Measurements from ENCODE around the gene AQP12B.

The AQP12B gene

GRCh38 chr2:240640939-240641338, 41.7 kb downstream of the AQP12B start:
- Histone ChIP-seq H3K9me3 (ENCODE audit: control insufficient read depth, insufficient read depth, low read length) (no peaks in the 10 kb centered on the region), H3K4me3 (ENCODE audit: low read depth, low read length) (no peak overlapping the region), H3K9ac (ENCODE audit: low read depth, low read length) (no peak overlapping the region), H3K4me1 (ENCODE audit: control insufficient read depth, insufficient read depth, low read length) (no peaks in the 10 kb centered on the region), H3K36me3 (ENCODE audit: control insufficient read depth, insufficient read depth, low read length) (no peaks in the 10 kb centered on the region), H3K27me3 (ENCODE audit: control insufficient read depth, insufficient read depth, low read length) (no peaks in the 10 kb centered on the region)

GRCh38 chr2:240639566-240639965, 43.1 kb downstream of the AQP12B start:
- Histone ChIP-seq H3K9ac (ENCODE audit: low read depth, low read length) (no peak overlapping the region), H3K27me3 (ENCODE audit: control insufficient read depth, insufficient read depth, low read length) (no peaks in the 10 kb centered on the region)

DNA sequence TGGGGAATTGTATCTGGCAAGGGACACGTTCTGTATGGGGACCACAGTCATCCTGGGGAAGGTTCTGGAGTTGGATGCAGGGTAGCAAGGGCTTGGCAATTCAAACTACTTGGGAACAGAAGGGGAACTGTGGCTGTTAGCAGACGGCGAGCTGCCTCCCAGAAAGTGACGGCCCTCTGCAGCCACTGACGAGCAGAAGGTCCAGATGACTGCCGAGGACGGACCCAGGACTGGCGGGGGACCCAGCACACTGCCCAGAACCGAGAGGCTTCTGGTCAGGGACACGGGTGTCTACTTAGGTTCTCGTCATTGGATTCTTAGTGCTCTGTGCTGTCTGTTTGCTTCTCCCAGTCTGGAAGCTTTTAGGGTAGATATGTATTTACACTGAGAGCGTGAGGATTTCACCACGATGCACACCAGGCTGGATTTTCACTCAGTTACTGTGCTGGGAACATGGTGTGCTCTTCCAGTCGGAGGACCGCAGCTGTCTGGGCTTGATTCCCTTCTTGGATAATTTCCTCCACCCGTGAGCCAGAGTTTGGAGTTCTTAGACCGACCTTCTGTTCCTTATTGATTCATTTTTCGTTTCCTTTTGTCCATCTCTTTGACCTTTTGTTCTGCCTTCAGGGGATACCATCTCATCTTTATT, 44.0 kb downstream of the AQP12B start:
- Histone ChIP-seq H3K27me3 (ENCODE audit: control insufficient read depth, insufficient read depth, low read length) (no peaks in the 10 kb centered on the region), H3K4me3 (ENCODE audit: low read depth, low read length) (no peak overlapping the region), H3K36me3 (ENCODE audit: control insufficient read depth, insufficient read depth, low read length) (no peaks in the 10 kb centered on the region), H3K9me3 (ENCODE audit: control insufficient read depth, insufficient read depth, low read length) (peaks cover 5% of the 10 kb centered on the region), H3K9ac (ENCODE audit: low read depth, low read length) (no peak overlapping the region), H3K4me1 (ENCODE audit: control insufficient read depth, insufficient read depth, low read length) (no peaks in the 10 kb centered on the region)

More at GRCh38 chr2:240639566-240639965, 43.1 kb downstream of the AQP12B start:
- no peaks in the 10 kb centered on the region for H3K4me1 ChIP-seq (ENCODE audit: control insufficient read depth, insufficient read depth, low read length)
- no peaks in the 10 kb centered on the region for H3K9me3 ChIP-seq (ENCODE audit: control insufficient read depth, insufficient read depth, low read length)
- no peak overlapping the region for H3K4me3 ChIP-seq (ENCODE audit: low read depth, low read length)
- no peaks in the 10 kb centered on the region for H3K36me3 ChIP-seq (ENCODE audit: control insufficient read depth, insufficient read depth, low read length)

- no peak overlapping the region for H3K4me3 ChIP-seq (ENCODE audit: low read depth, low read length)
- no peaks in the 10 kb centered on the region for H3K36me3 ChIP-seq (ENCODE audit: control insufficient read depth, insufficient read depth, low read length)
- no peaks in the 10 kb centered on the region for H3K27me3 ChIP-seq (ENCODE audit: control insufficient read depth, insufficient read depth, low read length)
- no peak overlapping the region for H3K9ac ChIP-seq (ENCODE audit: low read depth, low read length)
- peaks cover 7% of the 10 kb centered on the region for H3K9me3 ChIP-seq (ENCODE audit: control insufficient read depth, insufficient read depth, low read length)
- H3K4me1 ChIP-seq (ENCODE audit: control insufficient read depth, insufficient read depth, low read length), result no peaks in the 10 kb centered on the region
These were observed 44.8 kb downstream of the AQP12B start for GRCh38 chr2:240637901-240638345.

- no peaks in the 10 kb centered on the region for H3K27me3 ChIP-seq (ENCODE audit: control insufficient read depth, insufficient read depth, low read length)
- no peaks in the 10 kb centered on the region for H3K36me3 ChIP-seq (ENCODE audit: control insufficient read depth, insufficient read depth, low read length)
- H3K9ac ChIP-seq (ENCODE audit: low read depth, low read length), result no peak overlapping the region
- H3K4me1 ChIP-seq (ENCODE audit: control insufficient read depth, insufficient read depth, low read length), result no peaks in the 10 kb centered on the region
- no peak overlapping the region for H3K4me3 ChIP-seq (ENCODE audit: low read depth, low read length)
- H3K9me3 ChIP-seq (ENCODE audit: control insufficient read depth, insufficient read depth, low read length), result peaks cover 10% of the 10 kb centered on the region
These were observed 45.4 kb downstream of the AQP12B start for GRCh38 chr2:240637116-240637900.

GRCh38 chr2:240636563-240637115, 46.0 kb downstream of the AQP12B start:
- Histone ChIP-seq H3K27me3 (ENCODE audit: control insufficient read depth, insufficient read depth, low read length) (no peaks in the 10 kb centered on the region), H3K4me3 (ENCODE audit: low read depth, low read length) (no peak overlapping the region), H3K36me3 (ENCODE audit: control insufficient read depth, insufficient read depth, low read length) (no peaks in the 10 kb centered on the region), H3K9me3 (ENCODE audit: control insufficient read depth, insufficient read depth, low read length) (peaks cover 16% of the 10 kb centered on the region), H3K9ac (ENCODE audit: low read depth, low read length) (no peak overlapping the region), H3K4me1 (ENCODE audit: control insufficient read depth, insufficient read depth, low read length) (no peaks in the 10 kb centered on the region)

- H3K27me3 ChIP-seq (ENCODE audit: control insufficient read depth, insufficient read depth, low read length), result no peaks in the 10 kb centered on the region
- H3K9me3 ChIP-seq (ENCODE audit: control insufficient read depth, insufficient read depth, low read length), result peaks cover 16% of the 10 kb centered on the region
- no peaks in the 10 kb centered on the region for H3K4me1 ChIP-seq (ENCODE audit: control insufficient read depth, insufficient read depth, low read length)
- H3K36me3 ChIP-seq (ENCODE audit: control insufficient read depth, insufficient read depth, low read length), result no peaks in the 10 kb centered on the region
- H3K9ac ChIP-seq (ENCODE audit: low read depth, low read length), result no peak overlapping the region
- no peak overlapping the region for H3K4me3 ChIP-seq (ENCODE audit: low read depth, low read length)
These were observed 46.6 kb downstream of the AQP12B start for GRCh38 chr2:240635998-240636547.

- peaks cover 16% of the 10 kb centered on the region for H3K9me3 ChIP-seq (ENCODE audit: control insufficient read depth, insufficient read depth, low read length)
- H3K27me3 ChIP-seq (ENCODE audit: control insufficient read depth, insufficient read depth, low read length), result no peaks in the 10 kb centered on the region
- H3K36me3 ChIP-seq (ENCODE audit: control insufficient read depth, insufficient read depth, low read length), result no peaks in the 10 kb centered on the region
- no peak overlapping the region for H3K4me3 ChIP-seq (ENCODE audit: low read depth, low read length)
- no peaks in the 10 kb centered on the region for H3K4me1 ChIP-seq (ENCODE audit: control insufficient read depth, insufficient read depth, low read length)
- no peak overlapping the region for H3K9ac ChIP-seq (ENCODE audit: low read depth, low read length)
These were observed 47.3 kb downstream of the AQP12B start for GRCh38 chr2:240635121-240635997.

GRCh38 chr2:240632306-240632721, 50.4 kb downstream of the AQP12B start:
- Histone ChIP-seq H3K36me3 (ENCODE audit: control insufficient read depth, insufficient read depth, low read length) (no peaks in the 10 kb centered on the region), H3K4me3 (ENCODE audit: low read depth, low read length) (no peak overlapping the region), H3K4me1 (ENCODE audit: control insufficient read depth, insufficient read depth, low read length) (no peaks in the 10 kb centered on the region), H3K9me3 (ENCODE audit: control insufficient read depth, insufficient read depth, low read length) (peaks cover 16% of the 10 kb centered on the region), H3K27me3 (ENCODE audit: control insufficient read depth, insufficient read depth, low read length) (no peaks in the 10 kb centered on the region), H3K9ac (ENCODE audit: low read depth, low read length) (no peak overlapping the region)

DNA sequence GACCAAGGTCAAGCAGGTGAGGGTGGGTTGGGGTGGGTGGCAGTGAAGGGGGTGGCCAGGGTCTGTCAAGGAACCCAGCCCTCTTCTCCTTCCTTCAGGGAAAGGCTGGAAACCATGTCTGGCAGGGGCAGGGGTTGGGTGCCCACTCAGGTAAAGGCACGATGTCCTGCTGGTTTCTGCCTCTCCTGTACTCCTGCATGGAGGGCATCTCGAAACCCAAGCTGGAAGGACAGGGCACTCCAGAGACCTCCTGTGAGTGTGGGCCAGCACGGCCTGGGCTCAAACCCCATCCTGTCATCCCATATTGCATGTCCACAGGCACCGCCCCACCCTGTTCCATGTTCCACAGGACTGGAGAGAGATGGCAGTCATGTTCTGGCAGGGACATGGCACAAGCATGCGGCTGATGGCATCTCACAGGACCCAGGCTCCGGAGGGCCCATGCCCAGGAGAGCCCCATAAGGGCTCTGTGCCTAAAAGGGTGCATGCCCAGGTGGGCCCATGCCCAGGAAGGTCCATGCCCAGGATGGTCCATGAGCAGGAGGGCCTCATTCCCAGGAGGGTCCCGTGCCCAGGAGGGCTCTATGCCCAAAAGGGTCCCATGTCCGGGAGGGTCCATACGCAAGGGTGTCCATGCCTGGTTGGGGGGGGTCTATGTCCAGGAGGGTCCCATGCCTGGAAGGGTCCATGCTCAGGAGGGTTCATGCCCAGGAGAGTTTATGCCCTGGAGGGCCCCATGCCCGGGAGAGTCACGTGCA, 51.0 kb downstream of the AQP12B start:
- H3K27me3 ChIP-seq (ENCODE audit: control insufficient read depth, insufficient read depth, low read length), result no peaks in the 10 kb centered on the region
- no peak overlapping the region for H3K9ac ChIP-seq (ENCODE audit: low read depth, low read length)
- H3K4me3 ChIP-seq (ENCODE audit: low read depth, low read length), result no peak overlapping the region
- no peaks in the 10 kb centered on the region for H3K4me1 ChIP-seq (ENCODE audit: control insufficient read depth, insufficient read depth, low read length)
- H3K9me3 ChIP-seq (ENCODE audit: control insufficient read depth, insufficient read depth, low read length), result peaks cover 16% of the 10 kb centered on the region
- no peaks in the 10 kb centered on the region for H3K36me3 ChIP-seq (ENCODE audit: control insufficient read depth, insufficient read depth, low read length)

Data from iPS-15b (cell line).